Measurements from ENCODE around the gene CD9. TPM values are rescaled to one million over a fixed set of nuclear protein-coding genes. Genes with fewer than 3 reads are reported as not detected.
A peak's percentile ranks its signal among the peaks of the same experiment; 100 is the strongest.

CD9 gene
- total RNA-seq, 2 experiments from 2014 or later: 0.90 to 1.0 TPM

- POLR2A ChIA-PET: no interaction called here
- no peak overlapping the region for H3K27ac Mint-ChIP-seq
- CTCF ChIA-PET: interaction anchor here (1.0 to 2.1 kb wide), 3 partner anchors 10 to 81 kb away, joined by 3 to 7 read pairs (median 4); no protein-coding TSS in a partner anchor
- DNase-seq: no peak
- H3K4me3 Mint-ChIP-seq: no peak overlapping the region
- no peaks in the 10 kb centered on the region for H3K9me3 Mint-ChIP-seq
- H3K27me3 Mint-ChIP-seq: peaks cover 33% of the 10 kb centered on the region
- peaks cover 6% of the 10 kb centered on the region for H3K4me1 Mint-ChIP-seq
- H3K36me3 Mint-ChIP-seq (ENCODE audit: low read depth): no peaks in the 10 kb centered on the region
Observed at GRCh38 chr12:6274231-6275221, 74.3 kb downstream of the CD9 start.

GRCh38 chr12:6275928-6276887, 76.0 kb downstream of the CD9 start:
- no peak for DNase-seq
- Mint-ChIP-seq H3K9me3 (no peaks in the 10 kb centered on the region), H3K27me3 (peaks cover 44% of the 10 kb centered on the region), H3K4me1 (peaks cover 6% of the 10 kb centered on the region), H3K4me3 (no peak overlapping the region), H3K27ac (no peak overlapping the region), H3K36me3 (ENCODE audit: low read depth) (no peaks in the 10 kb centered on the region)
- ChIA-PET POLR2A (interaction anchor here (0.6 to 1.3 kb wide), 2 partner anchors 75 to 1746 kb away, joined by 3 read pairs; no protein-coding TSS in a partner anchor), CTCF (interaction anchor here (0.9 to 4.7 kb wide), 9 partner anchors 9 to 288 kb away, joined by 3 to 92 read pairs (median 4); partner anchors contain the start of gene CD9)

- no peak for DNase-seq
- H3K27me3 Mint-ChIP-seq: peaks cover 48% of the 10 kb centered on the region
- H3K27ac Mint-ChIP-seq: no peak overlapping the region
- no peaks in the 10 kb centered on the region for H3K9me3 Mint-ChIP-seq
- ChIA-PET POLR2A (interaction anchor here (0.6 to 1.3 kb wide), 3 partner anchors 76 to 1745 kb away, joined by 3 read pairs; partner anchors contain the start of gene CD9), CTCF (interaction anchor here (0.7 to 4.7 kb wide), 10 partner anchors 11 to 289 kb away, joined by 3 to 92 read pairs (median 4); partner anchors contain the start of gene CD9)
- no peaks in the 10 kb centered on the region for H3K36me3 Mint-ChIP-seq (ENCODE audit: low read depth)
- H3K4me3 Mint-ChIP-seq: no peak overlapping the region
- H3K4me1 Mint-ChIP-seq: peaks cover 6% of the 10 kb centered on the region
Observed at GRCh38 chr12:6276956-6277620, 76.9 kb downstream of the CD9 start.

GRCh38 chr12:6277982-6278438, 77.8 kb downstream of the CD9 start:
- peak overlapping the region; percentile 35 for H3K27ac Mint-ChIP-seq

GRCh38 chr12:6278439-6279255, 78.4 kb downstream of the CD9 start:
- peaks cover 6% of the 10 kb centered on the region for H3K4me1 Mint-ChIP-seq
- POLR2A ChIA-PET: interaction anchor here (0.8 to 1.0 kb wide), 4 partner anchors 78 to 214 kb away, joined by 3 to 4 read pairs (median 4); partner anchors contain the start of genes CD9 and MRPL51
- H3K27ac Mint-ChIP-seq: no peak overlapping the region
- peak; percentile 87 for DNase-seq
- no peaks in the 10 kb centered on the region for H3K36me3 Mint-ChIP-seq (ENCODE audit: low read depth)
- CTCF ChIA-PET: interaction anchor here (0.6 to 4.7 kb wide), 25 partner anchors 9 to 291 kb away, joined by 3 to 92 read pairs (median 3); no protein-coding TSS in a partner anchor
- H3K4me3 Mint-ChIP-seq: peak overlapping the region; percentile 75
- H3K27me3 Mint-ChIP-seq: peaks cover 44% of the 10 kb centered on the region
- no peaks in the 10 kb centered on the region for H3K9me3 Mint-ChIP-seq

More at GRCh38 chr12:6277982-6278438, 77.8 kb downstream of the CD9 start:
- peaks cover 6% of the 10 kb centered on the region for H3K4me1 Mint-ChIP-seq
- DNase-seq: no peak
- ChIA-PET POLR2A (interaction anchor here (1.0 kb wide), 1 partner anchor 78 kb away, joined by 3 read pairs; the partner anchor contains the start of gene CD9), CTCF (interaction anchor here (1.1 to 4.7 kb wide), 10 partner anchors 10 to 290 kb away, joined by 3 to 92 read pairs (median 7); no protein-coding TSS in a partner anchor)
- peaks cover 47% of the 10 kb centered on the region for H3K27me3 Mint-ChIP-seq
- peak overlapping the region; percentile 75 for H3K4me3 Mint-ChIP-seq
- no peaks in the 10 kb centered on the region for H3K36me3 Mint-ChIP-seq (ENCODE audit: low read depth)
- H3K9me3 Mint-ChIP-seq: no peaks in the 10 kb centered on the region

GRCh38 chr12:6279256-6279628, 79.0 kb downstream of the CD9 start:
- Mint-ChIP-seq H3K4me3 (peak overlapping the region; percentile 28), H3K27ac (no peak overlapping the region), H3K4me1 (peaks cover 6% of the 10 kb centered on the region), H3K27me3 (peaks cover 42% of the 10 kb centered on the region), H3K9me3 (no peaks in the 10 kb centered on the region), H3K36me3 (ENCODE audit: low read depth) (no peaks in the 10 kb centered on the region)
- no peak for DNase-seq
- ChIA-PET CTCF (interaction anchor here (0.6 to 4.7 kb wide), 24 partner anchors 9 to 291 kb away, joined by 3 to 92 read pairs (median 3); no protein-coding TSS in a partner anchor), POLR2A (interaction anchor here (1.0 kb wide), 2 partner anchors 84 to 212 kb away, joined by 3 to 4 read pairs; no protein-coding TSS in a partner anchor)

GRCh38 chr12:6279631-6280030, 79.4 kb downstream of the CD9 start:
- no peak overlapping the region for H3K4me3 Mint-ChIP-seq
- ChIA-PET CTCF (interaction anchor here (0.8 to 4.7 kb wide), 13 partner anchors 10 to 292 kb away, joined by 3 to 92 read pairs (median 4); no protein-coding TSS in a partner anchor), POLR2A (no interaction called here)
- no peaks in the 10 kb centered on the region for H3K9me3 Mint-ChIP-seq
- H3K27ac Mint-ChIP-seq: no peak overlapping the region
- peaks cover 6% of the 10 kb centered on the region for H3K4me1 Mint-ChIP-seq
- DNase-seq: no peak
- H3K36me3 Mint-ChIP-seq (ENCODE audit: low read depth): no peaks in the 10 kb centered on the region
- peaks cover 42% of the 10 kb centered on the region for H3K27me3 Mint-ChIP-seq

GRCh38 chr12:6280053-6280469, 79.9 kb downstream of the CD9 start:
- CTCF ChIA-PET: interaction anchor here (1.1 to 4.7 kb wide), 5 partner anchors 77 to 292 kb away, joined by 3 to 92 read pairs (median 8); no protein-coding TSS in a partner anchor

GRCh38 chr12:6280672-6281071, 80.5 kb downstream of the CD9 start:
- no peaks in the 10 kb centered on the region for H3K36me3 Mint-ChIP-seq (ENCODE audit: low read depth)
- peaks cover 6% of the 10 kb centered on the region for H3K4me1 Mint-ChIP-seq
- no peaks in the 10 kb centered on the region for H3K9me3 Mint-ChIP-seq

More at GRCh38 chr12:6280053-6280469, 79.9 kb downstream of the CD9 start:
- Mint-ChIP-seq H3K4me1 (peaks cover 6% of the 10 kb centered on the region), H3K27me3 (peaks cover 38% of the 10 kb centered on the region), H3K9me3 (no peaks in the 10 kb centered on the region), H3K27ac (no peak overlapping the region), H3K36me3 (ENCODE audit: low read depth) (no peaks in the 10 kb centered on the region), H3K4me3 (no peak overlapping the region)
- DNase-seq: no peak
- POLR2A ChIA-PET: no interaction called here

GRCh38 chr12:6281081-6281809, 81.0 kb downstream of the CD9 start:
- ChIA-PET POLR2A (no interaction called here), CTCF (interaction anchor here (1.2 kb wide), 1 partner anchor 86 kb away, joined by 3 read pairs; no protein-coding TSS in a partner anchor)
- Mint-ChIP-seq H3K9me3 (no peaks in the 10 kb centered on the region), H3K4me1 (peaks cover 6% of the 10 kb centered on the region), H3K4me3 (no peak overlapping the region), H3K27ac (no peak overlapping the region), H3K27me3 (peaks cover 35% of the 10 kb centered on the region), H3K36me3 (ENCODE audit: low read depth) (no peaks in the 10 kb centered on the region)
- DNase-seq: no peak

More at GRCh38 chr12:6280672-6281071, 80.5 kb downstream of the CD9 start:
- H3K4me3 Mint-ChIP-seq: no peak overlapping the region
- no peak overlapping the region for H3K27ac Mint-ChIP-seq
- ChIA-PET POLR2A (no interaction called here), CTCF (interaction anchor here (1.1 to 4.7 kb wide), 3 partner anchors 86 to 293 kb away, joined by 3 to 92 read pairs (median 8); no protein-coding TSS in a partner anchor)
- DNase-seq: no peak
- peaks cover 35% of the 10 kb centered on the region for H3K27me3 Mint-ChIP-seq

Data from activated CD4-positive, alpha-beta memory T cell treated with anti-CD3 and anti-CD28 coated beads, Interleukin-2, amount 10 ng/mL, durations not matched to agents 7 days and 5 days (primary cell).